Kidney epithelial cell (primary cell): ENCODE measurements around the gene TBXAS1. TPM values are rescaled to one million over a fixed set of nuclear protein-coding genes. Genes with fewer than 3 reads are reported as not detected.

ENCODE experiments used
- DNase-seq: peaks from one replicate; pipeline ENCODE4 v3.0.0-alpha.2; 2010; ENCODE audit warnings: low read depth
- H3K27me3 ChIP-seq: 2 replicates; pipeline ENCODE4 v1.6.0; 2011; ENCODE audit warnings: low read length; ENCODE audit not compliant: control insufficient read depth, insufficient read depth
- H3K36me3 ChIP-seq: 2 replicates; pipeline ENCODE4 v1.5.1; 2011; ENCODE audit warnings: low read length; ENCODE audit not compliant: control insufficient read depth, insufficient read depth
- H3K4me3 ChIP-seq: 2 replicates; pipeline ENCODE4 v1.5.1; 2011; ENCODE audit warnings: low read depth, mild to moderate bottlenecking, control low read depth, low read length
- CTCF ChIP-seq: IDR thresholded peaks from 2 replicates; pipeline ENCODE4 v1.5.1; 2011; ENCODE audit warnings: mild to moderate bottlenecking, moderate library complexity, low read length, control low read depth, inconsistent platforms; ENCODE audit not compliant: insufficient read depth, poor library complexity, severe bottlenecking
- total RNA-seq: library from RNA; depleted of rRNA; stranded (reverse); fragments of >200 nt; gene quantifications from 2 replicates; pipeline ENCODE4 v1.2.3, GENCODE V29; 2015

Gene TBXAS1
- total RNA-seq, 1 donor from 2014 or later: 7.8 TPM

- no peak for DNase-seq
- Histone ChIP-seq H3K27me3 (no peaks in the 10 kb centered on the region), H3K4me3 (no peak overlapping the region), H3K36me3 (peaks cover 3% of the 10 kb centered on the region)
- no peak for TF ChIP-seq CTCF
Measured at GRCh38 chr7:140028311-140028710, 199.2 kb downstream of the TBXAS1 start.

- Histone ChIP-seq H3K27me3 (no peaks in the 10 kb centered on the region), H3K36me3 (no peaks in the 10 kb centered on the region), H3K4me3 (no peak overlapping the region)
- DNase-seq: no peak
- TF ChIP-seq CTCF: no peak
Measured at GRCh38 chr7:140029072-140029471, 200.0 kb downstream of the TBXAS1 start.

- H3K27me3 ChIP-seq: no peaks in the 10 kb centered on the region
- no peak overlapping the region for H3K4me3 ChIP-seq
- TF ChIP-seq CTCF: no peak
- no peaks in the 10 kb centered on the region for H3K36me3 ChIP-seq
- DNase-seq: no peak
Measured at GRCh38 chr7:140031364-140031763, 202.3 kb downstream of the TBXAS1 start.

GRCh38 chr7:140033036-140033435 is 204.0 kb downstream of the TBXAS1 start:
- no peak for DNase-seq
- Histone ChIP-seq H3K27me3 (no peaks in the 10 kb centered on the region), H3K36me3 (peaks cover 4% of the 10 kb centered on the region), H3K4me3 (no peak overlapping the region)
- TF ChIP-seq CTCF: no peak

GRCh38 chr7:140033779-140034363 is 204.8 kb downstream of the TBXAS1 start:
- DNase-seq: no peak
- no peak for TF ChIP-seq CTCF
- Histone ChIP-seq H3K27me3 (no peaks in the 10 kb centered on the region), H3K36me3 (peaks cover 4% of the 10 kb centered on the region), H3K4me3 (no peak overlapping the region)

GRCh38 chr7:140034421-140034820 is 205.4 kb downstream of the TBXAS1 start:
- Histone ChIP-seq H3K4me3 (no peak overlapping the region), H3K27me3 (no peaks in the 10 kb centered on the region), H3K36me3 (peaks cover 4% of the 10 kb centered on the region)
- TF ChIP-seq CTCF: no peak
- DNase-seq: no peak
